Hippocampal formation (tissue), 2 donors: ENCODE results near the gene BID.
"Not testable (repeated sequence)": the region's sequence is repeated elsewhere in the genome, so short reads cannot be mapped to it uniquely, and the experiment has no call there.

Source experiments
- DNase-seq, 2 donors: peaks; one replicate each; lab custom pipeline; 2025; lab: John Stamatoyannopoulos, UW

Gene BID

DNA sequence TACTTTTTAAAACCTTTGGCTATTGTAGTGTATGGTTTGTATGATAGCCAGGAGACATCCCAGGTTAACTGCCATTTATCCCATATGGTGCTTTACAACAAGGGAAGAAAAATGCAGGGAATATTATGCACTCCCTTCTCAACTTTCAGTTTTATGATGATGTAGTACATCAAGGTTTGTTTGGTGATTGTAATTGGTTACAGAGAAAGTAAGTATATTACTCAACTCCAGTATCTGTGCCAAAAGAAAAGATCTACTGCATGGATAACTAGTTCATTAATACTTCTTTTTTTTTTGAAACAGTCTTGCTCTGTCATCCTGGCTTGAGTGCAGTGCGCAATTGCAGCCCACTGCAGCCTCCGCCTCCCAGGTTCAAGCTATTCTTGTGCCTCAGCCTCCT lies 70.5 kb downstream of the BID start:
- no peak for DNase-seq

DNA sequence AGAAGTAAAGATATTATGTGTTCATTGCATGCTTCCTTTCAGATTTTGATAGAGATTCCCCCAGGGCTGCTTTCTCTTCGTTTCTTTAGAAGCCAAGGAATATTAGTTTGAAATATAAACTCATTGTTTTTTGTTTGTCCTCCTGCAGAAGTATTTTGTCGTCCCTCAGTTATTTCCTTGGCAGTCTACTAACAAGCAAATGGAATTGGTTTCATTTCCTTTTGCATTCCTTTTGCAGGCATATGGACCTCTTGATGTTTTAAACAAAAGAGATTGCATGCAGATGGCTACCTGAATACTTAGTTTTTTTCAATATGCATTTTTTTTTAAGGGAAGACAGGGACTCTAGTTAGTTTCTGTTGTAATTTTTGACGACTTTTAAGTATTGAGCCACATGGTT lies 73.5 kb downstream of the BID start:
- DNase-seq: no peak

DNA sequence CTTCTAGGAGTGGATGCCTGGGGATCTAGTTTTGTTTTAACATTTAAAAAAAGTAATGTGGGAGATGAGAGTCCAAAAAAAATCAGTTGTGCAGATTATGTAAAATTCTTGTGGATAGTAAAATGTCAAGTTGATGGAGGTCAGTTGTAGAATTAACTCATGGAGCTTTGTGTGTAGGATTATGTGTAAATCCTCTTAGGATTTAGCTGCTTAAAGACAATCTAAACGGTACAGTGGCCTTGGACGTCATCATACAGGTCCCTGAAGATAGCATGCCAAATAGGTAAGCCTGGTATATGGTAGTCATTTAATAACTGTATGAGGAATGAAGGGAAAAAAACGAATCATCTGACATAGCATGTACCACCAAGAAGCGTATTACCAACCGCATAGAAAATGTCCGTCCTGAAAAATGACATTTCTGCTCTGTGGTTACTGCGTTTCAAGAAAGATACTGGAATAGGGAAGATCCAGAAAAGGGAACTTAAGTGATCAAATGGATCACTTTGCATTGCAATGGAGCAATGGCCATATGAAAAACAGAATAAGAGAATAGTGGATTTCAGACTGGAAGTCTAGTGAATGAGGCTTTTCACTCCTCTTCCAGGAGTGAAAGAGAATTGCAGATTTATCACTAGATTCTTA lies 74.5 kb downstream of the BID start:
- DNase-seq: no peak

DNA sequence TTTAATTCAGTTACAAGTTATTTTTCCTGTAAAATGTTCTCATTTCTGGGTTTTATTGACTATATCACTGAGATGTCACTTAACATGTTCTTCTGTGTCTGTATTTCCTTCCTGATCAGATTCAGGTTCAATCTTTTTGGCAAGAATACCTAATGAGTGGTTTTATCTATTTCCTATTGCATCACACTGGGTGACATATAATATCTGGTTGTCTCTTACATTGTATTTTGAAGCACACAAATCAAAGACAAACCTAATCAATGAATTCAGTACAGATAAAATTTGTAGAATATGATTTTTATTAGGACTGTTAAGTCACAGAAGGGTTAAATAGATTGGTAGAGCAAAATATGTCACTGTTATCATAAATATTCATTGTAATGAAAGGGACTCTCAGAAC lies 75.3 kb downstream of the BID start:
- no peak for DNase-seq

DNA sequence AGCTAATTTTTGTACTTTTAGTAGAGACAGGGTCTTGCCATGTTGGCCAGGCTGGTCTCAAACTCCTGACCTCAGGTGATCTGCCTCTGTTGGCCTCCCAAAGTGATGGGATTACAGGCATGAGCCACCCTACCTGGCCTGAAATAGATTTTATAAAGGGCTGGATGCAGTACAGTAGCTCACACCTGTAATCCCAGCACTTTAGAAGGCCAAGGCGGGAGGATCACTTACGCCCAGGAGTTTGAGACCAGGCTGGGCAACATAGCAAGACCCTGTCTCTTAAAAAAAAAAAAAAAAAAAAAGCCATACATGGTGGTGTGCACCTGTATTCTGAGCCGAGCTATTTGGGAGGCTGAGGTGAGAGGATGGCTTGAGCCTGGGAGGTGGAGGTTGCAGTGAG lies 76.0 kb downstream of the BID start:
- not testable (repeated sequence) for DNase-seq

DNA sequence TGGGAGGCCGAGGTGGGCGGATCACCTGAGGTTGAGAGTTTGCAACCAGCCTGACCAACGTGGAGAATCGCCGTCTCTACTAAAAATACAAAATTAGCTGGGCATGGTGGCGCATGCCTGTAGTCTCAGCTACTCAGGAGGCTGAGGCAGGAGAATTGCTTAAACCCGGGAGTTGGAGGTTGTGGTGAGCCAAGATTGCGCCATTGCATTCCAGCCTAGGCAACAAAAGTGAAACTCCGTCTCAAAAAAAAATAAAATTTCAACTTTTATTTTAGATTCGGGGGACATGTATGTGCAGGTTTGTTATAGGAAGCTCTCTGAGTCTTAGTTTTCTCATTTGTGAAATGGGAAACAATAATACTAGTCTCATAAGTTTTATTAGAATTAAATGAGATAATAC lies 77.1 kb downstream of the BID start:
- DNase-seq: not testable (repeated sequence)

DNA sequence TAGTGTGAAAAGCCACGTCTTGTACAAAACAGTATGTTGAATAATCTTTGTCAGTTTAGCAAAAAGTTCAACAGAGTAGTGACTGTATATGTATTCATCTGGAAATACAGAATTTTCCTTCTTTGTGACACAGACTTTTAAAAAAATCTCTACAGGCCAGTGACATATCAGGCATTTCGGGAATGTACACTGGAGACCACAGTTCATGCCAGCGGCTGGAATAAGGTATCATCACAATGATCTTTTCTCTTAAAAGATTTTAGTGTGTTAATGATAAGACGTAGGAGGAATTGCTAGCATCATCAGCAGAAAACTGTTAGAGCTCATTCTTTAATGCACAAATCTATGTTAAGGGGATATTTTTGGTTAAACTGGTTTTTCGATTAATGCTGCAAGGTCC lies 78.3 kb downstream of the BID start:
- DNase-seq: no peak

DNA sequence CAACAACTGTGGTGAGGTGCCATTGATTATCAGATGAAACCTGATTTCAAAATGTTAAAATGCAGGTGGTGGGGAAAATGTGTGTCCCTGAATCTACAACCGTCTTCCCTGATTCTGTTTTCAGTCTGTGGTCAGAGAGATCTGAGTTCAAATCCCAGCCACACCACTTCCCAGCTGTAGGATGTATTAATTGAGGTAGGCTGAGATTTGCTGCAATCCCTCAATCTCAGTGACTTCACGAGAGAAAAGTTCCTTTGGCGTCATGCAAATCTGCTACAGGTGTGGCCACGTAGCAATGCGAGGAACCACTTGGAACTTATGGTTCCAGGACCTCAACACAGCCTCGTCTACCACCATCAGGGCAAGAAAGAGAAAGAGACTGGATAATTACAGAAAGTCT lies 79.5 kb downstream of the BID start:
- no peak for DNase-seq

DNA sequence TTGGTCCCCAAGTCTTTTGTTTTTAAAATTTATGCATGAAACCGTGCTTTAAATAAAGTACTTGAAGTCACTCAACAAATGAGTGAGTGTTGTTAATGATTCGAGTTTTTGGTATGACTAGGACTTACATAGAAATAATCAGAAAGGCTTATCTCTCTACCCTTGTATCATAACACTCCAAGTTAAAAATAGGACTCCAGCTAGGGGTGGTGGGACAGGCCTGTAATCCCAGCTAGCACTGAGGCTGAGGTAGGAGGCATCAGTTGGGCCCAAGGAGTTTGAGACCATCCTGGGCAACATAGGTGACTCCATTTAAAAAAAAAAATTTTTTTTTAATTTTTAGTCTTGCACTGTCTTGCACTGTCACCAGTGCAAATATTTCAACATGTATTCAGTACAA lies 80.1 kb downstream of the BID start:
- DNase-seq: no peak

DNA sequence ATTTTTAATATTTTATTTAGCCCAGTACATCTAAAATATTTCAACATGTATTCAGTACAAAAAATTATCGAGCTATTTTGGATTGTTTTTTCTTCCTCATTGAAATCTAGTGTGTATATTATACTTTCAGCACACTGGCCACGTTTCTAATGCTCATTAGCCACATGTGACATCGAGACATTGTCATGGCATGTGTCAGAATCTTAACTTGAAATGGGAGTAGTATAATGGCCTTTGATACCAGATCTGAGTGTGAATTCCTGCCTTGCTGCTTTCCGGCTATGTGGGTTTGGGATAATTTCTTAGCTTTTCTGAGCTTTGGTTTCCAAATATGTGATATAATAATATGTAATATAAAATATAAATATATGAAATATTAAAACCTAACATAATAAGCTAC lies 81.4 kb downstream of the BID start:
- DNase-seq: no peak

DNA sequence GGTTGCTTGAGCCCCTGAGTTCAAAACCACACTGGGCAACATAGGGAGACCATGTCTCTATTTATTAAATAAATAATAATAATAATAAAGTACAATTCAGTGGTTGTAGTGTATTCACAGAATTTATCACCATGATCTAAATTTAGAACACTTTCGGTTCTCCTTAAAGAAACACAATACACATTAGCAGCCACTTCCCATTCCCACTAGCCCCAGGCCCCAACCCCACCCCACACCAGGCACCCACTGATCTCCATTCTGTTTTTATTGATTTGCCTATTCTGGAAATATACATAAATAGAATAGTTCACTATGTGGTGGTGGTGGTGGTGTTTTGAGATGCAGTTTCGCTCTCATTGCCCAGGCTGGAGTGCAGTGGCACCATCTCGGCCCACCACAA lies 90.0 kb downstream of the BID start:
- DNase-seq: no peak
